ENCODE data around the gene ADAT3. TPM values are rescaled to one million over a fixed set of nuclear protein-coding genes. Genes with fewer than 3 reads are reported as not detected.

The ADAT3 gene
- total RNA-seq, 1 donor = 4.2 TPM

GRCh38 chr19:1956122-1956494 lies 50.9 kb downstream of the ADAT3 start:
- DNase-seq (ENCODE audit: low read depth) = no peak
- no peak overlapping the region for H3K4me3 ChIP-seq (ENCODE audit: low read depth, low read length)
- TF ChIP-seq CTCF (IDR thresholded peaks at IDR 0.05; ENCODE audit: insufficient read depth, low read length) = no peak

- TF ChIP-seq CTCF (IDR thresholded peaks at IDR 0.05; ENCODE audit: insufficient read depth, low read length) = no peak
- no peak for DNase-seq (ENCODE audit: low read depth)
- no peak overlapping the region for H3K4me3 ChIP-seq (ENCODE audit: low read depth, low read length)
Measured at GRCh38 chr19:1956868-1957492, 51.8 kb downstream of the ADAT3 start.

- no peak overlapping the region for H3K4me3 ChIP-seq (ENCODE audit: low read depth, low read length)
- DNase-seq (ENCODE audit: low read depth) = no peak
- no peak for TF ChIP-seq CTCF (IDR thresholded peaks at IDR 0.05; ENCODE audit: insufficient read depth, low read length)
Measured at GRCh38 chr19:1957562-1958248, 52.5 kb downstream of the ADAT3 start.

GRCh38 chr19:1959928-1960589 lies 54.9 kb downstream of the ADAT3 start:
- no peak for TF ChIP-seq CTCF (IDR thresholded peaks at IDR 0.05; ENCODE audit: insufficient read depth, low read length)
- H3K4me3 ChIP-seq (ENCODE audit: low read depth, low read length) = no peak overlapping the region
- no peak for DNase-seq (ENCODE audit: low read depth)

GRCh38 chr19:1961000-1961883 lies 56.0 kb downstream of the ADAT3 start:
- TF ChIP-seq CTCF (IDR thresholded peaks at IDR 0.05; ENCODE audit: insufficient read depth, low read length) = no peak
- DNase-seq (ENCODE audit: low read depth) = no peak

GRCh38 chr19:1962674-1963073 lies 57.5 kb downstream of the ADAT3 start:
- TF ChIP-seq CTCF (IDR thresholded peaks at IDR 0.05; ENCODE audit: insufficient read depth, low read length) = no peak

More at GRCh38 chr19:1961000-1961883, 56.0 kb downstream of the ADAT3 start:
- no peak overlapping the region for H3K4me3 ChIP-seq (ENCODE audit: low read depth, low read length)

More at GRCh38 chr19:1962674-1963073, 57.5 kb downstream of the ADAT3 start:
- no peak for DNase-seq (ENCODE audit: low read depth)
- no peak overlapping the region for H3K4me3 ChIP-seq (ENCODE audit: low read depth, low read length)

Data from fibroblast of the aortic adventitia (primary cell).